ENCODE measurements around the gene NXPH1.
"Not testable (repeated sequence)": the region's sequence is repeated elsewhere in the genome, so short reads cannot be mapped to it uniquely, and the experiment has no call there.

The NXPH1 gene

GRCh38 chr7:8714791-8715190 lies 281.4 kb downstream of the NXPH1 start:
- H3K4me3 ChIP-seq (ENCODE audit: low read depth, low read length): no peak overlapping the region
- DNase-seq (ENCODE audit: low read depth): no peak
- no peak for TF ChIP-seq CTCF (IDR thresholded peaks at IDR 0.05; ENCODE audit: control insufficient read depth, extremely low read depth, insufficient read depth)

- no peak for DNase-seq (ENCODE audit: low read depth)
- TF ChIP-seq CTCF (IDR thresholded peaks at IDR 0.05; ENCODE audit: control insufficient read depth, extremely low read depth, insufficient read depth): no peak
- no peak overlapping the region for H3K4me3 ChIP-seq (ENCODE audit: low read depth, low read length)
Measured at GRCh38 chr7:8719102-8719501, 285.7 kb downstream of the NXPH1 start.

- peak; percentile 13 for DNase-seq (ENCODE audit: low read depth)
- peak; percentile 84 for TF ChIP-seq CTCF (IDR thresholded peaks at IDR 0.05; ENCODE audit: control insufficient read depth, extremely low read depth, insufficient read depth)
- no peak overlapping the region for H3K4me3 ChIP-seq (ENCODE audit: low read depth, low read length)
Measured at GRCh38 chr7:8724080-8724718, 290.8 kb downstream of the NXPH1 start.

- not testable (repeated sequence) for DNase-seq (ENCODE audit: low read depth); H3K4me3 ChIP-seq (ENCODE audit: low read depth, low read length)
Measured at GRCh38 chr7:8731756-8732155, 298.3 kb downstream of the NXPH1 start.

GRCh38 chr7:8739837-8740236 lies 306.4 kb downstream of the NXPH1 start:
- H3K4me3 ChIP-seq (ENCODE audit: low read depth, low read length): no peak overlapping the region
- TF ChIP-seq CTCF (IDR thresholded peaks at IDR 0.05; ENCODE audit: control insufficient read depth, extremely low read depth, insufficient read depth): no peak
- no peak for DNase-seq (ENCODE audit: low read depth)

GRCh38 chr7:8742837-8743236 lies 309.4 kb downstream of the NXPH1 start:
- H3K4me3 ChIP-seq (ENCODE audit: low read depth, low read length): no peak overlapping the region
- no peak for DNase-seq (ENCODE audit: low read depth)

GRCh38 chr7:8747338-8747737 lies 313.9 kb downstream of the NXPH1 start:
- no peak for TF ChIP-seq CTCF (IDR thresholded peaks at IDR 0.05; ENCODE audit: control insufficient read depth, extremely low read depth, insufficient read depth)
- H3K4me3 ChIP-seq (ENCODE audit: low read depth, low read length): no peak overlapping the region
- no peak for DNase-seq (ENCODE audit: low read depth)

More at GRCh38 chr7:8742837-8743236, 309.4 kb downstream of the NXPH1 start:
- TF ChIP-seq CTCF (IDR thresholded peaks at IDR 0.05; ENCODE audit: control insufficient read depth, extremely low read depth, insufficient read depth): no peak

All from LNCaP clone FGC (cell line).